HepG2 (cell line): ENCODE results near the gene CD300H. TPM values are rescaled to one million over a fixed set of nuclear protein-coding genes. Genes with fewer than 3 reads are reported as not detected.

Source experiments
- CEBPB ChIP-seq: IDR thresholded peaks from 2 replicates; pipeline ENCODE4 v1.6.1; 2011; ENCODE audit warnings: low read depth, low read length, improper control_type of control experiment, borderline replicate concordance
- ERF ChIP-seq: IDR thresholded peaks from 2 replicates; pipeline ENCODE4 v1.6.1; 2018; ENCODE audit warnings: missing biosample characterization, missing genetic modification reagents
- FOSL2 ChIP-seq: sonication (generic); formaldehyde crosslinking; IDR thresholded peaks from 2 replicates; pipeline ENCODE4 v1.4.0; 2020; ENCODE audit warnings: missing genetic modification reagents
- GATAD1 ChIP-seq: IDR thresholded peaks from 2 replicates; pipeline ENCODE4 v1.6.1; 2016; ENCODE audit warnings: missing genetic modification reagents, missing compliant biosample characterization
- GATAD2A ChIP-seq: IDR thresholded peaks from 2 replicates; pipeline ENCODE4 v1.6.1; 2016
- JUND ChIP-seq: sonication (generic); formaldehyde crosslinking; IDR thresholded peaks from 2 replicates; pipeline ENCODE4 v1.8.0; 2022; ENCODE audit warnings: mild to moderate bottlenecking, missing genetic modification reagents
- NPAS2 ChIP-seq: sonication (generic); formaldehyde crosslinking; IDR thresholded peaks from 2 replicates; pipeline ENCODE4 v1.8.0; 2022; ENCODE audit warnings: mild to moderate bottlenecking, missing genetic modification reagents, borderline replicate concordance
- RBAK ChIP-seq: sonication (generic); formaldehyde crosslinking; IDR thresholded peaks from 2 replicates; pipeline ENCODE4 v1.5.1; 2020; ENCODE audit warnings: mild to moderate bottlenecking, missing genetic modification reagents
- SKI ChIP-seq: fragments of 450-650 bp; IDR thresholded peaks from one replicate; pipeline ENCODE4 v1.6.1; 2018; ENCODE audit warnings: mild to moderate bottlenecking; ENCODE audit not compliant: partially characterized antibody
- SNRNP70 ChIP-seq: fragments of 200-400 bp; formaldehyde crosslinking; IDR thresholded peaks from 2 replicates; pipeline ENCODE4 v1.6.1; 2017; ENCODE audit warnings: mild to moderate bottlenecking, low read depth, low read length, moderate library complexity
- SPEN ChIP-seq: sonication (generic); formaldehyde crosslinking; IDR thresholded peaks from 2 replicates; pipeline ENCODE4 v1.5.1; 2020; ENCODE audit warnings: low read depth, mild to moderate bottlenecking, missing genetic modification reagents
- TSC22D2 ChIP-seq: sonication (generic); formaldehyde crosslinking; IDR thresholded peaks from 2 replicates; pipeline ENCODE4 v1.5.1; 2020; ENCODE audit warnings: missing genetic modification reagents, mild to moderate bottlenecking, borderline replicate concordance
- ZNF24 ChIP-seq: fragments of 450-650 bp; IDR thresholded peaks from 2 replicates; pipeline ENCODE4 v1.6.1; 2017; ENCODE audit warnings: antibody characterized with exemption, mild to moderate bottlenecking
- ZNF260 ChIP-seq: sonication (generic); formaldehyde crosslinking; IDR thresholded peaks from 2 replicates; pipeline ENCODE4 v1.4.0; 2020; ENCODE audit warnings: missing genetic modification reagents, low read depth, mild to moderate bottlenecking, borderline replicate concordance
- ZNF75D ChIP-seq: sonication (generic); formaldehyde crosslinking; IDR thresholded peaks from 2 replicates; pipeline ENCODE4 v1.8.1; 2023; ENCODE audit warnings: missing genetic modification reagents, mild to moderate bottlenecking, borderline replicate concordance
- ZNF770 ChIP-seq: sonication (generic); formaldehyde crosslinking; IDR thresholded peaks from 2 replicates; pipeline ENCODE4 v1.5.0; 2020; ENCODE audit warnings: mild to moderate bottlenecking, missing genetic modification reagents
- polyA plus RNA-seq, 8 experiments: library from polyadenylated mRNA; depleted of rRNA in 3 of 8; stranded (reverse) in 7 of 8; unstranded in 1 of 8; fragments of >200 nt; fragmentation: Illumina TruSeq in 4 of 8; extraction: Trizol in 4 of 8; gene quantifications; 2 replicates each; pipeline versions ENCODE4 v1.2.1 to v1.2.3, GENCODE V29; 2011 to 2016; ENCODE audit warnings: low read depth in 4 of 8, missing spikeins in 1 of 8, mixed read lengths in 1 of 8; ENCODE audit not compliant: insufficient read depth in 1 of 8
- total RNA-seq, 5 experiments: library from RNA; depleted of rRNA; stranded (reverse); fragments of >200 nt; fragmentation: Illumina TruSeq; extraction: Trizol; gene quantifications; 2 replicates each; pipeline ENCODE4 v1.2.3, GENCODE V29; 2016; ENCODE audit warnings: low read depth in 1 of 5
- TF ChIP-seq, protein P1 (sequence below): sonication (generic); formaldehyde crosslinking; IDR thresholded peaks from 2 replicates; pipeline ENCODE4 v1.4.0; 2020; ENCODE audit warnings: mild to moderate bottlenecking, missing genetic modification reagents, borderline replicate concordance
- TF ChIP-seq, protein P2 (sequence below): sonication (generic); formaldehyde crosslinking; IDR thresholded peaks from 2 replicates; pipeline ENCODE4 v1.4.0; 2020; ENCODE audit warnings: missing genetic modification reagents
- TF ChIP-seq, protein P3 (sequence below): sonication (generic); formaldehyde crosslinking; IDR thresholded peaks from 2 replicates; pipeline ENCODE4 v1.9.0; 2021; ENCODE audit warnings: missing genetic modification reagents, borderline replicate concordance

Gene CD300H
- total and polyA plus RNA-seq, 2 of the 13 experiments (the other 11 are each of a cell fraction or from before 2014, with no cell fraction given), result not detected

DNA sequence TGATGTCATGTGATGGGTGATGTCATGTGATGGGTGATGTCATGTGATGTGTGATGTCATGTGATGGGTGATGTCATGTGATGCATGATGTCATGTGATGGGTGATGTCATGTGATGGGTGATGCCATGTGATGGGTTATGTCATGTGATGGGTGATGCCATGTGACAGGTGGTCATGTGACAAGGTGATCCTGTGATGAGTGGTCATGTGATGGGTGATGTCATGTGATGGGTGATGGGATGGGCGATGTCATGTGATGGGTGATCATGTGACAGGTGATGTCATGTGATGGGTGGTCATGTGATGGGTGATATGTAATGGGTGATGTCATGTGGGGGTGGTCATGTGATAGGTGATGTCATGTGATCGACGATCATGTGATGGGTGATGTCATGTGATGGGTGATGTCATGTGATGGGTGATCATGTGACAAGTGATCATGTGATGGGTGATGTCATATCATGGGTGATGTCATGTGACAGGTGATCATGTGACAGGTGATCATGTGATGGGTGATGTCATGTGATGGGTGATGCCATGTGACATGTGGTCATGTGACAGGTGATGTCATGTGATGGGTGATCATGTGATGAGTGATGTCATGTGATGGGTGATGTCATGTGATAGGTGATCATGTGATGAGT lies 53.2 kb downstream of the CD300H start (continued):
- TF ChIP-seq, protein P1, sequence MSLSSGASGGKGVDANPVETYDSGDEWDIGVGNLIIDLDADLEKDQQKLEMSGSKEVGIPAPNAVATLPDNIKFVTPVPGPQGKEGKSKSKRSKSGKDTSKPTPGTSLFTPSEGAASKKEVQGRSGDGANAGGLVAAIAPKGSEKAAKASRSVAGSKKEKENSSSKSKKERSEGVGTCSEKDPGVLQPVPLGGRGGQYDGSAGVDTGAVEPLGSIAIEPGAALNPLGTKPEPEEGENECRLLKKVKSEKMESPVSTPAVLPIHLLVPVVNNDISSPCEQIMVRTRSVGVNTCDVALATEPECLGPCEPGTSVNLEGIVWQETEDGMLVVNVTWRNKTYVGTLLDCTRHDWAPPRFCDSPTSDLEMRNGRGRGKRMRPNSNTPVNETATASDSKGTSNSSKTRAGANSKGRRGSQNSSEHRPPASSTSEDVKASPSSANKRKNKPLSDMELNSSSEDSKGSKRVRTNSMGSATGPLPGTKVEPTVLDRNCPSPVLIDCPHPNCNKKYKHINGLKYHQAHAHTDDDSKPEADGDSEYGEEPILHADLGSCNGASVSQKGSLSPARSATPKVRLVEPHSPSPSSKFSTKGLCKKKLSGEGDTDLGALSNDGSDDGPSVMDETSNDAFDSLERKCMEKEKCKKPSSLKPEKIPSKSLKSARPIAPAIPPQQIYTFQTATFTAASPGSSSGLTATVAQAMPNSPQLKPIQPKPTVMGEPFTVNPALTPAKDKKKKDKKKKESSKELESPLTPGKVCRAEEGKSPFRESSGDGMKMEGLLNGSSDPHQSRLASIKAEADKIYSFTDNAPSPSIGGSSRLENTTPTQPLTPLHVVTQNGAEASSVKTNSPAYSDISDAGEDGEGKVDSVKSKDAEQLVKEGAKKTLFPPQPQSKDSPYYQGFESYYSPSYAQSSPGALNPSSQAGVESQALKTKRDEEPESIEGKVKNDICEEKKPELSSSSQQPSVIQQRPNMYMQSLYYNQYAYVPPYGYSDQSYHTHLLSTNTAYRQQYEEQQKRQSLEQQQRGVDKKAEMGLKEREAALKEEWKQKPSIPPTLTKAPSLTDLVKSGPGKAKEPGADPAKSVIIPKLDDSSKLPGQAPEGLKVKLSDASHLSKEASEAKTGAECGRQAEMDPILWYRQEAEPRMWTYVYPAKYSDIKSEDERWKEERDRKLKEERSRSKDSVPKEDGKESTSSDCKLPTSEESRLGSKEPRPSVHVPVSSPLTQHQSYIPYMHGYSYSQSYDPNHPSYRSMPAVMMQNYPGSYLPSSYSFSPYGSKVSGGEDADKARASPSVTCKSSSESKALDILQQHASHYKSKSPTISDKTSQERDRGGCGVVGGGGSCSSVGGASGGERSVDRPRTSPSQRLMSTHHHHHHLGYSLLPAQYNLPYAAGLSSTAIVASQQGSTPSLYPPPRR (CRISPR knock-in tag), result no peak
- TF ChIP-seq ERF, result no peak
- no peak for TF ChIP-seq NPAS2 (CRISPR knock-in tag)
- TF ChIP-seq ZNF24, result no peak
- TF ChIP-seq GATAD2A (CRISPR knock-in tag), result no peak
- no peak for TF ChIP-seq TSC22D2
- no peak for TF ChIP-seq FOSL2 (CRISPR knock-in tag)
- TF ChIP-seq ZNF260, result no peak
- TF ChIP-seq ZNF770 (CRISPR knock-in tag), result no peak
- TF ChIP-seq, protein P2, sequence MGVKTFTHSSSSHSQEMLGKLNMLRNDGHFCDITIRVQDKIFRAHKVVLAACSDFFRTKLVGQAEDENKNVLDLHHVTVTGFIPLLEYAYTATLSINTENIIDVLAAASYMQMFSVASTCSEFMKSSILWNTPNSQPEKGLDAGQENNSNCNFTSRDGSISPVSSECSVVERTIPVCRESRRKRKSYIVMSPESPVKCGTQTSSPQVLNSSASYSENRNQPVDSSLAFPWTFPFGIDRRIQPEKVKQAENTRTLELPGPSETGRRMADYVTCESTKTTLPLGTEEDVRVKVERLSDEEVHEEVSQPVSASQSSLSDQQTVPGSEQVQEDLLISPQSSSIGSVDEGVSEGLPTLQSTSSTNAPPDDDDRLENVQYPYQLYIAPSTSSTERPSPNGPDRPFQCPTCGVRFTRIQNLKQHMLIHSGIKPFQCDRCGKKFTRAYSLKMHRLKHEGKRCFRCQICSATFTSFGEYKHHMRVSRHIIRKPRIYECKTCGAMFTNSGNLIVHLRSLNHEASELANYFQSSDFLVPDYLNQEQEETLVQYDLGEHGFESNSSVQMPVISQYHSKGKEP, result no peak
- no peak for TF ChIP-seq SPEN (CRISPR knock-in tag)
- TF ChIP-seq GATAD1 (CRISPR knock-in tag), result peak; percentile 66; the same call in 1 of the 2 replicates
- TF ChIP-seq RBAK, result no peak
- TF ChIP-seq SKI, result no peak
- no peak for TF ChIP-seq SNRNP70
- no peak for TF ChIP-seq ZNF75D (CRISPR knock-in tag)
- TF ChIP-seq CEBPB, result no peak
- TF ChIP-seq, protein P3, sequence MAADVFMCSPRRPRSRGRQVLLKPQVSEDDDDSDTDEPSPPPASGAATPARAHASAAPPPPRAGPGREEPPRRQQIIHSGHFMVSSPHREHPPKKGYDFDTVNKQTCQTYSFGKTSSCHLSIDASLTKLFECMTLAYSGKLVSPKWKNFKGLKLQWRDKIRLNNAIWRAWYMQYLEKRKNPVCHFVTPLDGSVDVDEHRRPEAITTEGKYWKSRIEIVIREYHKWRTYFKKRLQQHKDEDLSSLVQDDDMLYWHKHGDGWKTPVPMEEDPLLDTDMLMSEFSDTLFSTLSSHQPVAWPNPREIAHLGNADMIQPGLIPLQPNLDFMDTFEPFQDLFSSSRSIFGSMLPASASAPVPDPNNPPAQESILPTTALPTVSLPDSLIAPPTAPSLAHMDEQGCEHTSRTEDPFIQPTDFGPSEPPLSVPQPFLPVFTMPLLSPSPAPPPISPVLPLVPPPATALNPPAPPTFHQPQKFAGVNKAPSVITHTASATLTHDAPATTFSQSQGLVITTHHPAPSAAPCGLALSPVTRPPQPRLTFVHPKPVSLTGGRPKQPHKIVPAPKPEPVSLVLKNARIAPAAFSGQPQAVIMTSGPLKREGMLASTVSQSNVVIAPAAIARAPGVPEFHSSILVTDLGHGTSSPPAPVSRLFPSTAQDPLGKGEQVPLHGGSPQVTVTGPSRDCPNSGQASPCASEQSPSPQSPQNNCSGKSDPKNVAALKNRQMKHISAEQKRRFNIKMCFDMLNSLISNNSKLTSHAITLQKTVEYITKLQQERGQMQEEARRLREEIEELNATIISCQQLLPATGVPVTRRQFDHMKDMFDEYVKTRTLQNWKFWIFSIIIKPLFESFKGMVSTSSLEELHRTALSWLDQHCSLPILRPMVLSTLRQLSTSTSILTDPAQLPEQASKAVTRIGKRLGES (CRISPR knock-in tag), result no peak
- TF ChIP-seq JUND, result 0 out of 2 replicates have a peak, but pooled peaks have one; percentile 14
